Retinal pigment epithelial cell (primary cell): Measurements from ENCODE around the gene SKAP1.

Experiments used
- DNase-seq: peaks from one replicate; pipeline ENCODE4 v3.0.0-alpha.2; 2010; ENCODE audit warnings: low read depth
- H3K4me3 ChIP-seq: 2 replicates; pipeline ENCODE4 v1.5.1; 2011; ENCODE audit warnings: mild to moderate bottlenecking, low read length, control low read depth, moderate library complexity
- CTCF ChIP-seq: conservative IDR thresholded peaks from 2 replicates; pipeline ENCODE4 v1.5.1; 2011; ENCODE audit warnings: low read depth, low read length, control low read depth, inconsistent platforms

The SKAP1 gene

GRCh38 chr17:48283907-48284306, 146.1 kb downstream of the SKAP1 start:
- DNase-seq: no peak
- TF ChIP-seq CTCF: no peak
- H3K4me3 ChIP-seq: no peak overlapping the region

GRCh38 chr17:48283411-48283810, 146.6 kb downstream of the SKAP1 start:
- no peak for TF ChIP-seq CTCF
- DNase-seq: no peak
- no peak overlapping the region for H3K4me3 ChIP-seq

- H3K4me3 ChIP-seq: no peak overlapping the region
- TF ChIP-seq CTCF: no peak
- no peak for DNase-seq
These were observed 147.7 kb downstream of the SKAP1 start for GRCh38 chr17:48282303-48282702.

- H3K4me3 ChIP-seq: no peak overlapping the region
- TF ChIP-seq CTCF: no peak
- no peak for DNase-seq
These were observed 151.1 kb downstream of the SKAP1 start for GRCh38 chr17:48278760-48279491.

GRCh38 chr17:48276776-48277175, 153.2 kb downstream of the SKAP1 start:
- DNase-seq: no peak
- TF ChIP-seq CTCF: no peak

GRCh38 chr17:48270899-48271298, 159.1 kb downstream of the SKAP1 start:
- no peak for DNase-seq
- TF ChIP-seq CTCF: no peak
- no peak overlapping the region for H3K4me3 ChIP-seq

More at GRCh38 chr17:48276776-48277175, 153.2 kb downstream of the SKAP1 start:
- H3K4me3 ChIP-seq: no peak overlapping the region

GRCh38 chr17:48269209-48269608, 160.8 kb downstream of the SKAP1 start:
- no peak for DNase-seq
- TF ChIP-seq CTCF: no peak
- no peak overlapping the region for H3K4me3 ChIP-seq
